PFSK-1 (cell line): ENCODE measurements around the gene ZFAND3.

Experiments used
- FOXP2 ChIP-seq: optimal IDR thresholded peaks from 2 replicates; pipeline ENCODE3; 2011; ENCODE audit warnings: borderline replicate concordance, control low read depth, inconsistent platforms; ENCODE audit not compliant: insufficient read depth; ENCODE audit errors: extremely low read length, extremely low read depth
- POLR2AphosphoS5 ChIP-seq: IDR thresholded peaks from 2 replicates; pipeline ENCODE4 v1.6.1; 2012; ENCODE audit warnings: low read depth, mild to moderate bottlenecking, control low read depth, low read length, moderate library complexity
- REST ChIP-seq, 2 experiments: IDR thresholded peaks; 2 replicates each; pipeline versions ENCODE4 v1.6.1 to v1.8.0; 2011 to 2012; ENCODE audit warnings: low read depth in 2 of 2, low read length in 2 of 2, control low read depth in 1 of 2, inconsistent platforms in 1 of 2, mild to moderate bottlenecking in 1 of 2, moderate library complexity in 1 of 2; ENCODE audit not compliant: insufficient read depth in 1 of 2
- SIN3A ChIP-seq: IDR thresholded peaks from 2 replicates; pipeline ENCODE4 v1.6.1; 2012; ENCODE audit warnings: mild to moderate bottlenecking, low read length, moderate library complexity, borderline replicate concordance; ENCODE audit not compliant: insufficient read depth
- TAF1 ChIP-seq: IDR thresholded peaks from 2 replicates; pipeline ENCODE4 v1.6.1; 2012; ENCODE audit warnings: low read length, control low read depth, borderline replicate concordance; ENCODE audit not compliant: insufficient read depth

ZFAND3 gene

GRCh38 chr6:38151580-38152500 is 332.3 kb downstream of the ZFAND3 start:
- no peak for TF ChIP-seq POLR2AphosphoS5
- TF ChIP-seq TAF1 = no peak
- no peak for TF ChIP-seq FOXP2
- no peak for TF ChIP-seq REST (IDR thresholded peaks at IDR 0.05; ENCODE audit: insufficient read depth in 1 of 2, low read depth in 2 of 2, low read length in 2 of 2)
- TF ChIP-seq SIN3A = no peak

- TF ChIP-seq REST (IDR thresholded peaks at IDR 0.05; ENCODE audit: insufficient read depth in 1 of 2, low read depth in 2 of 2, low read length in 2 of 2) = no peak
- TF ChIP-seq FOXP2 = no peak
- no peak for TF ChIP-seq SIN3A
- no peak for TF ChIP-seq POLR2AphosphoS5
- no peak for TF ChIP-seq TAF1
Observed at GRCh38 chr6:38152620-38153019, 333.1 kb downstream of the ZFAND3 start.

GRCh38 chr6:38153076-38153797 is 333.7 kb downstream of the ZFAND3 start:
- TF ChIP-seq FOXP2 (no peak), SIN3A (no peak), POLR2AphosphoS5 (no peak), TAF1 (no peak), REST (IDR thresholded peaks at IDR 0.05; ENCODE audit: insufficient read depth in 1 of 2, low read depth in 2 of 2, low read length in 2 of 2) (no peak)

- TF ChIP-seq SIN3A (no peak), REST (IDR thresholded peaks at IDR 0.05; ENCODE audit: insufficient read depth in 1 of 2, low read depth in 2 of 2, low read length in 2 of 2) (no peak), FOXP2 (no peak), TAF1 (no peak), POLR2AphosphoS5 (no peak)
Observed at GRCh38 chr6:38153798-38154345, 334.3 kb downstream of the ZFAND3 start.
